ENCODE results near the gene CEND1.

The CEND1 gene

GRCh38 chr11:779955-780532 lies 9.8 kb downstream of the CEND1 start:
- no peak for DNase-seq

GRCh38 chr11:778976-779954 lies 10.6 kb downstream of the CEND1 start:
- no peak for DNase-seq

- DNase-seq: peak in 53 of 56 donors; percentile 30 to 92 (median 80)
These were observed 12.3 kb downstream of the CEND1 start, which contains the start of gene GATD1 for GRCh38 chr11:777288-778255. GATD1 (minus strand) TSS chr11:777487; CDS start chr11:777462, 25 bp downstream.

GRCh38 chr11:776561-777287 lies 13.2 kb downstream of the CEND1 start:
- DNase-seq: no peak

GRCh38 chr11:776263-776560 lies 13.7 kb downstream of the CEND1 start:
- DNase-seq: no peak

GRCh38 chr11:774873-775592 lies 14.9 kb downstream of the CEND1 start:
- DNase-seq: no peak

GRCh38 chr11:773830-774229 lies 16.1 kb downstream of the CEND1 start:
- DNase-seq: no peak

- no peak for DNase-seq
These were observed 16.5 kb downstream of the CEND1 start for GRCh38 chr11:773425-773824.

GRCh38 chr11:772429-773390 lies 17.2 kb downstream of the CEND1 start:
- DNase-seq: peak in 54 of 56 donors; percentile 36 to 98 (median 88)

GRCh38 chr11:771617-772204 lies 18.2 kb downstream of the CEND1 start:
- DNase-seq: no peak

GRCh38 chr11:770642-771616 lies 19.0 kb downstream of the CEND1 start:
- DNase-seq: no peak

- no peak for DNase-seq
These were observed 19.8 kb downstream of the CEND1 start for GRCh38 chr11:769887-770641.

GRCh38 chr11:767238-767637 lies 22.7 kb downstream of the CEND1 start:
- DNase-seq: peak in 1 of 56 donors; percentile 31

GRCh38 chr11:766936-767210 lies 23.0 kb downstream of the CEND1 start:
- DNase-seq: no peak

- DNase-seq: no peak
These were observed 23.6 kb downstream of the CEND1 start for GRCh38 chr11:766106-766935.

GRCh38 chr11:765802-766091 lies 24.1 kb downstream of the CEND1 start:
- no peak for DNase-seq
